ENCODE data around the gene CLASP1.
A peak's percentile ranks its signal among the peaks of the same experiment; 100 is the strongest.
"Not testable (repeated sequence)": the region's sequence is repeated elsewhere in the genome, so short reads cannot be mapped to it uniquely, and the experiment has no call there.

Gene CLASP1

GRCh38 chr2:121365061-121365460, 284.2 kb downstream of the CLASP1 start:
- DNase-seq = no peak

- peak; percentile 39 for DNase-seq
These were observed 285.4 kb downstream of the CLASP1 start for GRCh38 chr2:121363632-121364420.

GRCh38 chr2:121362774-121363173, 286.5 kb downstream of the CLASP1 start:
- no peak for DNase-seq

GRCh38 chr2:121362226-121362625, 287.0 kb downstream of the CLASP1 start:
- no peak for DNase-seq

GRCh38 chr2:121360566-121361300, 288.5 kb downstream of the CLASP1 start:
- DNase-seq = peak; percentile 77

- no peak for DNase-seq
These were observed 289.3 kb downstream of the CLASP1 start for GRCh38 chr2:121359716-121360565.

GRCh38 chr2:121359170-121359569, 290.1 kb downstream of the CLASP1 start:
- DNase-seq = no peak

GRCh38 chr2:121358291-121358690, 291.0 kb downstream of the CLASP1 start:
- no peak for DNase-seq

- DNase-seq = peak; percentile 48
These were observed 293.1 kb downstream of the CLASP1 start for GRCh38 chr2:121356058-121356640.

GRCh38 chr2:121355488-121355887, 293.8 kb downstream of the CLASP1 start:
- DNase-seq = no peak

GRCh38 chr2:121351521-121352318, 297.5 kb downstream of the CLASP1 start:
- DNase-seq = no peak

GRCh38 chr2:121350890-121351289, 298.4 kb downstream of the CLASP1 start:
- DNase-seq = no peak

GRCh38 chr2:121350402-121350775, 298.9 kb downstream of the CLASP1 start:
- DNase-seq = no peak

GRCh38 chr2:121349721-121350401, 299.4 kb downstream of the CLASP1 start:
- no peak for DNase-seq

GRCh38 chr2:121348128-121348740, 301.0 kb downstream of the CLASP1 start:
- no peak for DNase-seq

- DNase-seq = no peak
These were observed 302.4 kb downstream of the CLASP1 start for GRCh38 chr2:121346859-121347258.

- DNase-seq = no peak
These were observed 302.9 kb downstream of the CLASP1 start for GRCh38 chr2:121346407-121346806.

- no peak for DNase-seq
These were observed 303.4 kb downstream of the CLASP1 start for GRCh38 chr2:121345887-121346286.

GRCh38 chr2:121345101-121345500, 304.2 kb downstream of the CLASP1 start:
- DNase-seq = no peak

- DNase-seq = not testable (repeated sequence)
These were observed 305.3 kb downstream of the CLASP1 start for GRCh38 chr2:121343828-121344399.

GRCh38 chr2:121343191-121343590, 306.1 kb downstream of the CLASP1 start:
- DNase-seq = no peak
